ENCODE results near the gene SCOC. TPM values are rescaled to one million over a fixed set of nuclear protein-coding genes. Genes with fewer than 3 reads are reported as not detected.

The SCOC gene
- total and polyA plus RNA-seq, 10 of the 15 experiments (the other 5 are each of a cell fraction or from before 2014, with no cell fraction given): 28.2 to 154 (median 54.0) TPM

- H3K27ac ChIP-seq (ENCODE audit: control insufficient read depth, insufficient read depth): no peak overlapping the region
- no peak overlapping the region for H3K4me2 ChIP-seq (ENCODE audit: control insufficient read depth, insufficient read depth)
- ChIA-PET CTCF (interaction anchor here (0.6 to 0.8 kb wide), 4 partner anchors 24 to 275 kb away, joined by 3 read pairs; no protein-coding TSS in a partner anchor), POLR2A (no interaction called here), SMC1A (ENCODE audit: uncharacterized antibody, unreplicated experiment) (no interaction called here), RAD21 (ENCODE audit: unreplicated experiment) (no interaction called here)
- H3K27me3 ChIP-seq (replicated peaks in 1 of 2; ENCODE audit: control insufficient read depth in 2 of 2, insufficient read depth in 2 of 2, low read length in 1 of 2): no peaks in the 10 kb centered on the region
- no peaks in the 10 kb centered on the region for H4K20me1 ChIP-seq (ENCODE audit: control insufficient read depth, insufficient read depth)
- in situ Hi-C loops (cut with MboI): no loop called here
- intact Hi-C loops (cut with micrococcal nuclease; ENCODE audit: unreplicated experiment): no loop called here
- no peaks in the 10 kb centered on the region for H3K9me3 ChIP-seq (replicated peaks; ENCODE audit: control insufficient read depth, insufficient read depth, low read length)
- DNase-seq (ENCODE audit: low read depth, low spot score): no peak
- H3K9ac ChIP-seq (ENCODE audit: control insufficient read depth, insufficient read depth, low read length): no peak overlapping the region
- TF ChIP-seq ELK1 (IDR thresholded peaks at IDR 0.05; ENCODE audit: low read depth, low read length) (no peak), IKZF1 (conservative IDR thresholded peaks at IDR 0.05) (no peak), NFXL1 (IDR thresholded peaks at IDR 0.05; ENCODE audit: borderline replicate concordance) (no peak), ZNF592 (IDR thresholded peaks at IDR 0.05) (no peak), ZBTB11 (CRISPR knock-in tag; IDR thresholded peaks at IDR 0.05) (no peak), ATF7 (IDR thresholded peaks at IDR 0.05; ENCODE audit: low read depth) (no peak), ZBED1 (IDR thresholded peaks at IDR 0.05; ENCODE audit: borderline replicate concordance) (no peak)
- H3K36me3 ChIP-seq (ENCODE audit: control insufficient read depth in 2 of 2, insufficient read depth in 2 of 2, low read length in 1 of 2): no peaks in the 10 kb centered on the region
- no peaks in the 10 kb centered on the region for H3K79me2 ChIP-seq (ENCODE audit: control insufficient read depth, insufficient read depth, low read length)
- no peaks in the 10 kb centered on the region for H3K4me1 ChIP-seq (ENCODE audit: control insufficient read depth, insufficient read depth, low read length)
- no peak for ATAC-seq
- 35% methylated on average over 1 of the region's 1 CpG for WGBS (ENCODE audit: insufficient coverage, insufficient replicate concordance, low lambda C conversion rate, missing lambda C conversion rate)
- no peak for FAIRE-seq
- H3K4me3 ChIP-seq: no peak overlapping the region
- H2AFZ ChIP-seq (ENCODE audit: control insufficient read depth, low read depth, low read length): no peak overlapping the region
- BruUV-seq (replicated peaks): no TSS peak
These were observed 38.4 kb upstream of the SCOC start for GRCh38 chr4:140335076-140335475.

All from GM12878 (cell line).